Ishikawa (cell line): ENCODE measurements around the gene SCARF2.

ENCODE experiments used
- CEBPB ChIP-seq: IDR thresholded peaks from 2 replicates; pipeline ENCODE4 v1.6.1; 2012
- CREB1 ChIP-seq: IDR thresholded peaks from 2 replicates; pipeline ENCODE4 v1.6.1; 2012; ENCODE audit warnings: low read depth
- EGR1 ChIP-seq: IDR thresholded peaks from 2 replicates; pipeline ENCODE4 v1.6.1; 2012
- EP300 ChIP-seq: IDR thresholded peaks from 2 replicates; pipeline ENCODE4 v1.6.1; 2012; ENCODE audit warnings: borderline replicate concordance
- FOXM1 ChIP-seq: IDR thresholded peaks from 2 replicates; pipeline ENCODE4 v1.6.1; 2012; ENCODE audit warnings: low read depth, borderline replicate concordance
- NFIC ChIP-seq: IDR thresholded peaks from 2 replicates; pipeline ENCODE4 v1.6.1; 2012
- RAD21 ChIP-seq: IDR thresholded peaks from 2 replicates; pipeline ENCODE4 v1.6.1; 2012; ENCODE audit warnings: low read depth
- TAF1 ChIP-seq: IDR thresholded peaks from 2 replicates; pipeline ENCODE4 v1.6.1; 2012; ENCODE audit warnings: low read depth, mild to moderate bottlenecking
- TCF12 ChIP-seq: IDR thresholded peaks from 2 replicates; pipeline ENCODE4 v1.6.1; 2012; ENCODE audit warnings: low read depth
- TEAD4 ChIP-seq: IDR thresholded peaks from 2 replicates; pipeline ENCODE4 v1.6.1; 2012
- YY1 ChIP-seq: IDR thresholded peaks from 2 replicates; pipeline ENCODE4 v1.6.1; 2012; ENCODE audit warnings: low read depth
- ZBTB7A ChIP-seq: IDR thresholded peaks from 2 replicates; pipeline ENCODE4 v1.6.1; 2012; ENCODE audit warnings: low read depth
- TF ChIP-seq, protein P1 (sequence below): IDR thresholded peaks from 2 replicates; pipeline ENCODE4 v1.6.1; 2012
- TF ChIP-seq, protein P2 (sequence below): IDR thresholded peaks from 2 replicates; pipeline ENCODE4 v1.6.1; 2012
- TF ChIP-seq, protein P3 (sequence below): IDR thresholded peaks from 2 replicates; pipeline ENCODE4 v1.6.1; 2012; ENCODE audit warnings: low read depth, mild to moderate bottlenecking

The SCARF2 gene, protein sequence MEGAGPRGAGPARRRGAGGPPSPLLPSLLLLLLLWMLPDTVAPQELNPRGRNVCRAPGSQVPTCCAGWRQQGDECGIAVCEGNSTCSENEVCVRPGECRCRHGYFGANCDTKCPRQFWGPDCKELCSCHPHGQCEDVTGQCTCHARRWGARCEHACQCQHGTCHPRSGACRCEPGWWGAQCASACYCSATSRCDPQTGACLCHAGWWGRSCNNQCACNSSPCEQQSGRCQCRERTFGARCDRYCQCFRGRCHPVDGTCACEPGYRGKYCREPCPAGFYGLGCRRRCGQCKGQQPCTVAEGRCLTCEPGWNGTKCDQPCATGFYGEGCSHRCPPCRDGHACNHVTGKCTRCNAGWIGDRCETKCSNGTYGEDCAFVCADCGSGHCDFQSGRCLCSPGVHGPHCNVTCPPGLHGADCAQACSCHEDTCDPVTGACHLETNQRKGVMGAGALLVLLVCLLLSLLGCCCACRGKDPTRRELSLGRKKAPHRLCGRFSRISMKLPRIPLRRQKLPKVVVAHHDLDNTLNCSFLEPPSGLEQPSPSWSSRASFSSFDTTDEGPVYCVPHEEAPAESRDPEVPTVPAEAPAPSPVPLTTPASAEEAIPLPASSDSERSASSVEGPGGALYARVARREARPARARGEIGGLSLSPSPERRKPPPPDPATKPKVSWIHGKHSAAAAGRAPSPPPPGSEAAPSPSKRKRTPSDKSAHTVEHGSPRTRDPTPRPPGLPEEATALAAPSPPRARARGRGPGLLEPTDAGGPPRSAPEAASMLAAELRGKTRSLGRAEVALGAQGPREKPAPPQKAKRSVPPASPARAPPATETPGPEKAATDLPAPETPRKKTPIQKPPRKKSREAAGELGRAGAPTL

DNA sequence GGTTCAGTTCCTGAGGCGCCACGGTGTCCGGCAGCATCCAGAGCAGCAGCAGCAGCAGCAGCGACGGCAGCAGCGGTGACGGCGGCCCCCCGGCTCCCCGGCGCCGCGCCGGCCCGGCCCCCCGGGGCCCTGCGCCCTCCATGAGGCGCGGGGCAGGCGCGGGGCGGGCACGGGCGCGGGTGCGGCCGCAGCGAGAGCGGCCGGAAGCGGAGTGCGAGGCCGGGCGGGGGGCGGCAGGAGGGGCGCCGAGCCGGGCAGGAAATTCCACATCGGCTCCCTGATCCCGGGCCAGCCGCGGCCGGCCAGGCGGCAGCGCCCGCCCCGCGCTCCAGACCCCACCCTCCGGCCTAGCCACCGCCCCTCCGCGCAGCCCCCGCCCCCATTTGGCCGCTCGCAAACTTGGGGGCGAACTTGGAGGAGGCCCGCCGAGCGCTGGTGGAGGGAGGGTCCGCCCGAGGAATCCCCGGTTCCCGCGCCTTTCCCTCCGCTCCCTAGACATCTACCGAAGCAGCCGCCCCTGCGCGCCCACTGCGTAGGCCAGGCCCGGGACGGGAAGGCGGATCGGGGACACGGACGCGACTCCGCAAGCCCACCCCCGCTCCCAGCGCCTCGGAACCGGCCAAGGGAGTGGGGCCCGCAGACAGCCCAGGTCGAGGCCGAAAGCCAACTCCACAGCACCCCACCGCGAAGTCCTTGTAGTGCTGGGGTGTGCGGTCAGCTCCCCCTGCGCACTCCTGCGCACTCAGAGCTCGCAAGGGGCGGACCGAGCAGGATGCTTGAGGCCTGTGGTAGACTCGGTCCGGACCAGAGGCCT lies at the start of gene SCARF2:
SCARF2 (minus strand) TSS at position 213 of the 814 bp plus-strand sequence; CDS start at position 142, 71 bp downstream.
- TF ChIP-seq ZBTB7A (peak; percentile 9; the same call in 1 of the 2 replicates), CEBPB (no peak), FOXM1 (no peak), EGR1 (no peak), CREB1 (no peak), TEAD4 (no peak)
- TF ChIP-seq, protein P1, sequence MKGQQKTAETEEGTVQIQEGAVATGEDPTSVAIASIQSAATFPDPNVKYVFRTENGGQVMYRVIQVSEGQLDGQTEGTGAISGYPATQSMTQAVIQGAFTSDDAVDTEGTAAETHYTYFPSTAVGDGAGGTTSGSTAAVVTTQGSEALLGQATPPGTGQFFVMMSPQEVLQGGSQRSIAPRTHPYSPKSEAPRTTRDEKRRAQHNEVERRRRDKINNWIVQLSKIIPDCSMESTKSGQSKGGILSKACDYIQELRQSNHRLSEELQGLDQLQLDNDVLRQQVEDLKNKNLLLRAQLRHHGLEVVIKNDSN, result no peak
- TF ChIP-seq, protein P2, sequence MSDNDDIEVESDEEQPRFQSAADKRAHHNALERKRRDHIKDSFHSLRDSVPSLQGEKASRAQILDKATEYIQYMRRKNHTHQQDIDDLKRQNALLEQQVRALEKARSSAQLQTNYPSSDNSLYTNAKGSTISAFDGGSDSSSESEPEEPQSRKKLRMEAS, result no peak

DNA sequence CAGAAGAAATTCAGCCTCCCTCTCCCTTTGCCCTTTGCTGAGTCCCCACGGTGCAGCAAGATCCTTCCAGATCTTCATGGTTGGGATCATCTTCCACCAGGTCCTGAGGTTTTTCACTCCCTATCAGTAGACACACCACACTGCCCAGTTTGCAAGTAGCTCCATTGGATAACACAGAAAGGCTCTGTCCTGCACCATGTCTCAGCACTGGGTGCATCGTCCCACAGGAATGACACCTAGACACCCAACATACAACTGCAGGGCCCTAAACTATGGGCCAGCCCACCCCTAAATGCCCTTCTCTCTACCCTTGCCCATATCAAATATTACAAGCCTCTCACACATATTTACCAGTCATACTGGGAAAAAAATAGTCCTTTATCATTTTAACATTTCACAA lies 48.6 kb upstream of the SCARF2 start:
- TF ChIP-seq NFIC, result no peak
- no peak for TF ChIP-seq RAD21
- no peak for TF ChIP-seq ZBTB7A
- no peak for TF ChIP-seq EP300
- TF ChIP-seq TEAD4, result no peak
- TF ChIP-seq, protein P3, sequence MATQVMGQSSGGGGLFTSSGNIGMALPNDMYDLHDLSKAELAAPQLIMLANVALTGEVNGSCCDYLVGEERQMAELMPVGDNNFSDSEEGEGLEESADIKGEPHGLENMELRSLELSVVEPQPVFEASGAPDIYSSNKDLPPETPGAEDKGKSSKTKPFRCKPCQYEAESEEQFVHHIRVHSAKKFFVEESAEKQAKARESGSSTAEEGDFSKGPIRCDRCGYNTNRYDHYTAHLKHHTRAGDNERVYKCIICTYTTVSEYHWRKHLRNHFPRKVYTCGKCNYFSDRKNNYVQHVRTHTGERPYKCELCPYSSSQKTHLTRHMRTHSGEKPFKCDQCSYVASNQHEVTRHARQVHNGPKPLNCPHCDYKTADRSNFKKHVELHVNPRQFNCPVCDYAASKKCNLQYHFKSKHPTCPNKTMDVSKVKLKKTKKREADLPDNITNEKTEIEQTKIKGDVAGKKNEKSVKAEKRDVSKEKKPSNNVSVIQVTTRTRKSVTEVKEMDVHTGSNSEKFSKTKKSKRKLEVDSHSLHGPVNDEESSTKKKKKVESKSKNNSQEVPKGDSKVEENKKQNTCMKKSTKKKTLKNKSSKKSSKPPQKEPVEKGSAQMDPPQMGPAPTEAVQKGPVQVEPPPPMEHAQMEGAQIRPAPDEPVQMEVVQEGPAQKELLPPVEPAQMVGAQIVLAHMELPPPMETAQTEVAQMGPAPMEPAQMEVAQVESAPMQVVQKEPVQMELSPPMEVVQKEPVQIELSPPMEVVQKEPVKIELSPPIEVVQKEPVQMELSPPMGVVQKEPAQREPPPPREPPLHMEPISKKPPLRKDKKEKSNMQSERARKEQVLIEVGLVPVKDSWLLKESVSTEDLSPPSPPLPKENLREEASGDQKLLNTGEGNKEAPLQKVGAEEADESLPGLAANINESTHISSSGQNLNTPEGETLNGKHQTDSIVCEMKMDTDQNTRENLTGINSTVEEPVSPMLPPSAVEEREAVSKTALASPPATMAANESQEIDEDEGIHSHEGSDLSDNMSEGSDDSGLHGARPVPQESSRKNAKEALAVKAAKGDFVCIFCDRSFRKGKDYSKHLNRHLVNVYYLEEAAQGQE, result no peak
- TF ChIP-seq FOXM1, result no peak
- TF ChIP-seq CREB1, result no peak
- TF ChIP-seq, protein P2, result no peak
- TF ChIP-seq, protein P1, result no peak

DNA sequence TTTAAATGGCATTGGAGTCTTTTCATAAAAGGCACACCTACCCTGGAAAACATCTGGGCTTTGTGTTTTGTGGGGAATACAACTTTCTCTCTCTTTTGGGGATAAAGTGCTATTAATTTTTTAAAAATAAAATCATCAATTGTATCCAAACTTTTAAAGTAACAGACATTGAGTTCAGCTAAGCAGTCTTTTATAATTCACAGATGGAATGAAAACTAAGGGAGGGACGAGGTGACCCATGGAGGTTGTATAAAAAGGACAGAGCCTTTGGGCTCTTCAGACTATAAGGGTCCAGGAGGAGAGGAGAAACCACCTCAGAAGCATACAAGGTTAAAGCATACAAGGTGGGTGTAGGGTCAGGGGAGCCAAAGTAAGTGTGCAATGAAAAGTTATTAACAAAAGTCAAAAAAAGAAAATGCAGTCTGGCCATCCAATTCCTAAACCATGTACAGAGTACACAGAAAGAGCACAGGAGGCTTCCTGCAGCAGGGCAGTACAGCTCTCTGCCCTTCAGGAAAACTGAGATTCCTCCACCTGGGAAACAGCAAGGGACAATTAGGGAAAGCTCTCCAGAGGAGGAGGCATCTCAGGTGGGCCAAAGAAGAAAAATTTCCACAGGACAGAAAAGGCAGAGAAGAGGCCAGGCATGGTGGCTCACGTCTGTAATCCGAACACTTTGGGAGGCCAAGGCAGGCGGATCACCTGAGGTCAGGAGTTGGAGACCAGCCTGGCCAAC lies 47.5 kb upstream of the SCARF2 start:
- TF ChIP-seq NFIC (no peak), TEAD4 (no peak), FOXM1 (no peak)
- TF ChIP-seq, protein P2, result no peak

DNA sequence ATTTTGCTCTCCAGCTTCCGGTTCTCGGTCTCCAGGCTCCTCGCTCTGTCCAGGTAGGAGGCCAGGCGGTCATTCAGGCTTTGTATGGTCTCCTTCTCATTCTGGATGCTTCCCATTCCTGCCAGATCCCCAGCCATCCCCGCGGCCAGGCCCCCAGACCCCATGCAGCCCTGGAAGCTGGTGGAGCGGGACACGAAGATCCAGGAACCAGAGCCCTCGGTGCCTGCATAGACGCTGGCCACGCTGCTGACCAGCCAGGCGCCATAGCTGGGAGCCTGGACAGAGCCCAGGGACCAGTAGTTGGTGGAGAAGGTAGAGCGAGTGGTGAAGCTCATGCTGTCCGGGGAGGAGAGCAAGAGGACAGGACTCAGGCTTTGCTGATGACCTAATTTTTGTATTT lies 46.1 kb upstream of the SCARF2 start:
- TF ChIP-seq, protein P2, result no peak
- TF ChIP-seq TCF12 (no peak), TEAD4 (no peak), CREB1 (no peak), NFIC (no peak), TAF1 (no peak), RAD21 (no peak), ZBTB7A (no peak), EP300 (no peak), CEBPB (no peak), YY1 (no peak)
- TF ChIP-seq, protein P3, result no peak
- TF ChIP-seq, protein P1, result no peak
